ENCODE data around the gene SUPT3H.

SUPT3H gene

DNA sequence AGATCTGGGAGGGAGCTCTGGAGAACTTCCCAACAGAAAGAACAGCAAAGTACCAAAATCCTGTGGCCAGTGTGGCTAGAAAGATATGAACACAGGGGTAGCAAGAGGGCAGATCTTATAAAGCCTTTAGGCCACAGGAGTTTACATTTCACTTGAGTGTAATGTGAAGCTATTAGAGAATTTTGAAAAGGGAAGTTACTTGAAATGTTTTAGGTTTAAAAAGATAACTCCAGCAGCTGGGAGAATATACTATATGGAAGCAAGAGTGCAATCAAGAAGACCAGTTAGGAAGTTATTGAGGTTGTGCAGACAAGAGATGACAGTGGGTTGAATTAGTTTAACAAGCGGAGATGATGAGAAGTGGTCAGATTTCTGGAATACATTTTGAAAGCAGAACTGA, 7.9 kb downstream of the SUPT3H start:
- H3K4me1 ChIP-seq (ENCODE audit: control insufficient read depth, low read depth, low read length): no peaks in the 10 kb centered on the region
- H3K56ac ChIP-seq (ENCODE audit: low read length): no peak overlapping the region
- no peak overlapping the region for H4K8ac ChIP-seq (ENCODE audit: low read depth, low read length)
- H2BK15ac ChIP-seq (replicated peaks; ENCODE audit: low read depth): no peak overlapping the region
- H2AK5ac ChIP-seq (ENCODE audit: low read length): no peak overlapping the region
- no peaks in the 10 kb centered on the region for H3K36me3 ChIP-seq (ENCODE audit: control insufficient read depth, insufficient read depth, low read length)
- H2BK5ac ChIP-seq (ENCODE audit: low read length): no peak overlapping the region
- H3K27me3 ChIP-seq (ENCODE audit: insufficient read depth, low read length, poor library complexity): no peaks in the 10 kb centered on the region
- H3K4me2 ChIP-seq (ENCODE audit: low read length): no peak overlapping the region
- no peak overlapping the region for H4K5ac ChIP-seq (ENCODE audit: low read length)
- H2BK120ac ChIP-seq (ENCODE audit: low read depth, low read length): no peak overlapping the region
- H3K9ac ChIP-seq (ENCODE audit: low read length): no peak overlapping the region
- H3K4me3 ChIP-seq (ENCODE audit: low read length): no peak overlapping the region
- H3K18ac ChIP-seq (ENCODE audit: low read length): no peak overlapping the region
- H3K4ac ChIP-seq (ENCODE audit: low read depth, low read length): no peak overlapping the region
- no peak overlapping the region for H3K23ac ChIP-seq (ENCODE audit: low read length)
- H3K79me1 ChIP-seq (ENCODE audit: low read length): no peaks in the 10 kb centered on the region
- no CpG with 5 or more reads among the region's 1 CpG for WGBS (ENCODE audit: extremely low coverage, insufficient coverage, low lambda C conversion rate)
- H3K79me2 ChIP-seq (ENCODE audit: control insufficient read depth, insufficient read depth, low read length): no peaks in the 10 kb centered on the region
- DNase-seq: no peak
- no peak overlapping the region for H3K27ac ChIP-seq (ENCODE audit: low read depth, low read length)

GRCh38 chr6:45367999-45368398, 9.7 kb downstream of the SUPT3H start:
- no peak overlapping the region for H3K4ac ChIP-seq (ENCODE audit: low read depth, low read length)
- no peaks in the 10 kb centered on the region for H3K79me1 ChIP-seq (ENCODE audit: low read length)
- H4K5ac ChIP-seq (ENCODE audit: low read length): no peak overlapping the region
- no peak overlapping the region for H3K9ac ChIP-seq (ENCODE audit: low read length)
- H2BK120ac ChIP-seq (ENCODE audit: low read depth, low read length): no peak overlapping the region
- H3K27ac ChIP-seq (ENCODE audit: low read depth, low read length): no peak overlapping the region
- no peak overlapping the region for H2BK15ac ChIP-seq (replicated peaks; ENCODE audit: low read depth)
- no peak overlapping the region for H2BK5ac ChIP-seq (ENCODE audit: low read length)
- H3K4me1 ChIP-seq (ENCODE audit: control insufficient read depth, low read depth, low read length): no peaks in the 10 kb centered on the region
- no peak overlapping the region for H2AK5ac ChIP-seq (ENCODE audit: low read length)
- no peak overlapping the region for H4K8ac ChIP-seq (ENCODE audit: low read depth, low read length)
- H3K36me3 ChIP-seq (ENCODE audit: control insufficient read depth, insufficient read depth, low read length): no peaks in the 10 kb centered on the region
- H3K4me2 ChIP-seq (ENCODE audit: low read length): no peak overlapping the region
- H3K79me2 ChIP-seq (ENCODE audit: control insufficient read depth, insufficient read depth, low read length): no peaks in the 10 kb centered on the region
- H3K56ac ChIP-seq (ENCODE audit: low read length): no peak overlapping the region
- H3K18ac ChIP-seq (ENCODE audit: low read length): no peak overlapping the region
- H3K27me3 ChIP-seq (ENCODE audit: insufficient read depth, low read length, poor library complexity): no peaks in the 10 kb centered on the region
- no peak for DNase-seq
- H3K4me3 ChIP-seq (ENCODE audit: low read length): no peak overlapping the region
- no peak overlapping the region for H3K23ac ChIP-seq (ENCODE audit: low read length)

DNA sequence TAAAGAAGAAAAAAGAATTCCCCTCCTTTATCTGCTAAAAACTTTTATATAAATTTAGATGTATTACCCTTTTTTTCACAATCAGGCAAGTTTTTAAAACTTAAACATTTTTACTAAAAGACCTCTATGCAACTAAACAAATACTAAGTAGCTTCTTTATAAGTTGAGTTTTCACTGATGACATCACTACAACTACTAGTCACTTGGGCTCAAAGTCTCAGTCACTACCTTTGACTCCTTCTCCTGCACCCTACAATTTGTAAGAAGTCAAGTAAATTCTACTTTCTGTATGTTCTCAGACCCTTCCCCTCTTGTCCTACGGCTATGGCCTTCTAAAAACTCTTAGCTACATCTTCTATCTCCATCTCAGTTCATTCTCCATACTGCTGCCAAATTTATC, 11.2 kb downstream of the SUPT3H start:
- Histone ChIP-seq H3K4me2 (ENCODE audit: low read length) (no peak overlapping the region), H3K9ac (ENCODE audit: low read length) (no peak overlapping the region), H3K4me1 (ENCODE audit: control insufficient read depth, low read depth, low read length) (no peaks in the 10 kb centered on the region), H4K5ac (ENCODE audit: low read length) (no peak overlapping the region), H3K56ac (ENCODE audit: low read length) (no peak overlapping the region), H3K4ac (ENCODE audit: low read depth, low read length) (no peak overlapping the region), H2AK5ac (ENCODE audit: low read length) (no peak overlapping the region), H3K79me1 (ENCODE audit: low read length) (no peaks in the 10 kb centered on the region), H2BK5ac (ENCODE audit: low read length) (no peak overlapping the region), H3K27me3 (ENCODE audit: insufficient read depth, low read length, poor library complexity) (no peaks in the 10 kb centered on the region), H3K36me3 (ENCODE audit: control insufficient read depth, insufficient read depth, low read length) (no peaks in the 10 kb centered on the region), H3K23ac (ENCODE audit: low read length) (no peak overlapping the region), H2BK120ac (ENCODE audit: low read depth, low read length) (no peak overlapping the region), H4K8ac (ENCODE audit: low read depth, low read length) (no peak overlapping the region), H2BK15ac (replicated peaks; ENCODE audit: low read depth) (no peak overlapping the region), H3K4me3 (ENCODE audit: low read length) (no peak overlapping the region), H3K27ac (ENCODE audit: low read depth, low read length) (no peak overlapping the region), H3K18ac (ENCODE audit: low read length) (no peak overlapping the region), H3K79me2 (ENCODE audit: control insufficient read depth, insufficient read depth, low read length) (no peaks in the 10 kb centered on the region)
- WGBS (ENCODE audit: extremely low coverage, insufficient coverage, low lambda C conversion rate): no CpG with 5 or more reads among the region's 1 CpG
- DNase-seq: no peak

DNA sequence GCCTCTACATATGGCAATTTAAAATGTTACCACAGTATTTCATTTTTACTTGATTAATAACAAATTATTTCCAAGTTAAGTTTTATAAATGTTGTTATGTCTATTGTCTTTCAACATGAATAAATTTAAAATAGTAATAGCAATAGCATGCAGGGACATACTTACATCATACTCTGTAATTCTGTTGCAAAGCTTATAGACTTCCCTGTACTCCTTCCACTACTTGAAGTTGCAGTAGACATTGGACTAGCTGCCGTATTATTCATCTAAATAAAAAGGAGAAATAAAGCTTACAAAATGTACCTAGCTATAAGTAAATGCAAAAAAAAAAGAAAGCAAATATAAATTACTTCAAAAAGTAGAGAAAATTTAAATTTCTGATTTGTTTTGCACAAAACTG, 12.7 kb downstream of the SUPT3H start:
- no peaks in the 10 kb centered on the region for H3K36me3 ChIP-seq (ENCODE audit: control insufficient read depth, insufficient read depth, low read length)
- no peak overlapping the region for H3K18ac ChIP-seq (ENCODE audit: low read length)
- no peaks in the 10 kb centered on the region for H3K79me1 ChIP-seq (ENCODE audit: low read length)
- no peak overlapping the region for H2BK5ac ChIP-seq (ENCODE audit: low read length)
- H2BK120ac ChIP-seq (ENCODE audit: low read depth, low read length): no peak overlapping the region
- no peak overlapping the region for H2AK5ac ChIP-seq (ENCODE audit: low read length)
- H3K4me1 ChIP-seq (ENCODE audit: control insufficient read depth, low read depth, low read length): no peaks in the 10 kb centered on the region
- no peaks in the 10 kb centered on the region for H3K27me3 ChIP-seq (ENCODE audit: insufficient read depth, low read length, poor library complexity)
- no peak for DNase-seq
- no peaks in the 10 kb centered on the region for H3K79me2 ChIP-seq (ENCODE audit: control insufficient read depth, insufficient read depth, low read length)
- H4K8ac ChIP-seq (ENCODE audit: low read depth, low read length): no peak overlapping the region
- no CpG with 5 or more reads among the region's 1 CpG for WGBS (ENCODE audit: extremely low coverage, insufficient coverage, low lambda C conversion rate)
- no peak overlapping the region for H3K27ac ChIP-seq (ENCODE audit: low read depth, low read length)
- H3K4ac ChIP-seq (ENCODE audit: low read depth, low read length): no peak overlapping the region
- H2BK15ac ChIP-seq (replicated peaks; ENCODE audit: low read depth): no peak overlapping the region
- no peak overlapping the region for H4K5ac ChIP-seq (ENCODE audit: low read length)
- H3K4me3 ChIP-seq (ENCODE audit: low read length): no peak overlapping the region
- no peak overlapping the region for H3K56ac ChIP-seq (ENCODE audit: low read length)
- no peak overlapping the region for H3K4me2 ChIP-seq (ENCODE audit: low read length)
- H3K9ac ChIP-seq (ENCODE audit: low read length): no peak overlapping the region
- H3K23ac ChIP-seq (ENCODE audit: low read length): no peak overlapping the region

DNA sequence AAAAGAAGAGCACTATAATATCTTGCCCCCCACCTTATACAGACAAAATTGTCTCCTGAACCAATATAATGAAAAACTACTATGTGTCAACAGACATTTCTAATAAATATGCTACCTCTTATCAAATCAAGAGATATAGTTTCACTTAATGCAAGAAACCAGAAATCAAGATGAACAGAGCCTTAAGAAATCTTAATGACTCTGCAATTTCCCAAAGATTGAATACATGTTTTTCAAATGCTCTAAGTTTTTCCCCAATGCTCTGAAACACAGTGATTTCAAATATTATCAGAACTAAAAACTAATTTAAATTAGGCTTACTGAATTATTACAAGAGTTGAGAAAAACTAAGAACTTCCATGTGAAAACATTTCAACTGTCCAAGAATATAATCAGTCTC, 13.3 kb downstream of the SUPT3H start:
- H3K4me3 ChIP-seq (ENCODE audit: low read length): no peak overlapping the region
- no peak overlapping the region for H3K4me2 ChIP-seq (ENCODE audit: low read length)
- H3K27ac ChIP-seq (ENCODE audit: low read depth, low read length): no peak overlapping the region
- no peaks in the 10 kb centered on the region for H3K79me1 ChIP-seq (ENCODE audit: low read length)
- H3K4me1 ChIP-seq (ENCODE audit: control insufficient read depth, low read depth, low read length): no peaks in the 10 kb centered on the region
- no peak overlapping the region for H3K56ac ChIP-seq (ENCODE audit: low read length)
- H2BK120ac ChIP-seq (ENCODE audit: low read depth, low read length): no peak overlapping the region
- H3K9ac ChIP-seq (ENCODE audit: low read length): no peak overlapping the region
- no peaks in the 10 kb centered on the region for H3K79me2 ChIP-seq (ENCODE audit: control insufficient read depth, insufficient read depth, low read length)
- DNase-seq: no peak
- no peak overlapping the region for H4K5ac ChIP-seq (ENCODE audit: low read length)
- no peak overlapping the region for H4K8ac ChIP-seq (ENCODE audit: low read depth, low read length)
- H3K23ac ChIP-seq (ENCODE audit: low read length): no peak overlapping the region
- no peak overlapping the region for H2BK5ac ChIP-seq (ENCODE audit: low read length)
- no peak overlapping the region for H2BK15ac ChIP-seq (replicated peaks; ENCODE audit: low read depth)
- H3K36me3 ChIP-seq (ENCODE audit: control insufficient read depth, insufficient read depth, low read length): no peaks in the 10 kb centered on the region
- H3K18ac ChIP-seq (ENCODE audit: low read length): no peak overlapping the region
- H3K4ac ChIP-seq (ENCODE audit: low read depth, low read length): no peak overlapping the region
- no peaks in the 10 kb centered on the region for H3K27me3 ChIP-seq (ENCODE audit: insufficient read depth, low read length, poor library complexity)
- no peak overlapping the region for H2AK5ac ChIP-seq (ENCODE audit: low read length)

DNA sequence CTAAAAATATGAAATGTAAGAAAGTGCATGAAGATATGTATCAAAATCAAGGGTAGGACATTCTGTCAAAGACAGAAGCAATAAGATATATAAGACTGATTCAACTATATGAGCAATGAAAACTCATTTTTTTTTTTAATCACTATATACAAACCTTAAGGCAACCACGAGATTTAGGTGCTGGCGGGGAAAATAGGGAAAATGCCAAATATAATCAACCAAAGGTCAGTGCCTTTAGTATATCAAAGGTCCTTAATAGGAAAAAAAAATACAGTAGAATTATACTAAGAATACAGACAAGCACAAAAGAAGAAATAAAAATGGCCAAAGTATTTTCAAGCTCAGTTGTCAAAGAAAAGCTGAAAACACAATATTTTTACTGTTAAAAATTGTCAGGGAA, 24.1 kb downstream of the SUPT3H start:
- Histone ChIP-seq H2BK5ac (ENCODE audit: low read length) (no peak overlapping the region), H3K23ac (ENCODE audit: low read length) (no peak overlapping the region), H3K79me1 (ENCODE audit: low read length) (no peaks in the 10 kb centered on the region), H3K4me2 (ENCODE audit: low read length) (no peak overlapping the region), H2BK15ac (replicated peaks; ENCODE audit: low read depth) (no peak overlapping the region), H3K27me3 (ENCODE audit: insufficient read depth, low read length, poor library complexity) (no peaks in the 10 kb centered on the region), H3K18ac (ENCODE audit: low read length) (no peak overlapping the region), H3K56ac (ENCODE audit: low read length) (no peak overlapping the region), H3K9ac (ENCODE audit: low read length) (no peak overlapping the region), H3K27ac (ENCODE audit: low read depth, low read length) (no peak overlapping the region), H2AK5ac (ENCODE audit: low read length) (no peak overlapping the region), H3K4ac (ENCODE audit: low read depth, low read length) (no peak overlapping the region), H2BK120ac (ENCODE audit: low read depth, low read length) (no peak overlapping the region), H4K8ac (ENCODE audit: low read depth, low read length) (no peak overlapping the region), H4K5ac (ENCODE audit: low read length) (no peak overlapping the region), H3K4me3 (ENCODE audit: low read length) (no peak overlapping the region), H3K4me1 (ENCODE audit: control insufficient read depth, low read depth, low read length) (peaks cover 3% of the 10 kb centered on the region), H3K36me3 (ENCODE audit: control insufficient read depth, insufficient read depth, low read length) (no peaks in the 10 kb centered on the region), H3K79me2 (ENCODE audit: control insufficient read depth, insufficient read depth, low read length) (no peaks in the 10 kb centered on the region)
- no CpG with 5 or more reads among the region's 2 CpGs for WGBS (ENCODE audit: extremely low coverage, insufficient coverage, low lambda C conversion rate)
- no peak for DNase-seq
